ENCODE data around the gene NCOA6. TPM values are rescaled to one million over a fixed set of nuclear protein-coding genes. Genes with fewer than 3 reads are reported as not detected.

Gene NCOA6
- total and polyA plus RNA-seq, 2 donors (not counting 1 experiment from before 2014, with no cell fraction given), result 8.1 to 12.0 TPM

DNA sequence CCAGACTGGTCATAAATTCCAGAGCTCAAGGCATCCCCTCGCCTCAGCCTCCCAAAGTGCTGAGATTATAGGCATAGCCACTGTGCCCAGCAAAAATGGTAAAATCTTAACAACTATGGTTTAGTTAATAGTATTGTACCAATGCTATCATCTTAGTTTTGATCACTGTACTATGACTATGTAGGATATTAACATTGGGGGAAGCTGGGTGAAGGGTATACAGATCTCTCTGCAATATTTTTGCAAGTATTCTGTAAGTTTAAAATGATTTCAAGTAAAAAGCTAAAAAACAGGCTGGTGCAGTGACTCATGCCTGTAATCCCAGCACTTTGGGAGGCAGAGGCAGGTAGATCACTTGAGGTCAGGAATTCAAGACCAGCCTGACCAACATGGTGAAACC, 156.4 kb downstream of the NCOA6 start:
- Histone ChIP-seq H3K9me3 (ENCODE audit: control insufficient read depth, insufficient read depth, low read depth, low read length) (no peaks in the 10 kb centered on the region), H4K20me1 (ENCODE audit: control insufficient read depth, extremely low read depth, insufficient read depth, low read length) (no peaks in the 10 kb centered on the region), H3K79me2 (ENCODE audit: control insufficient read depth, insufficient read depth, low read length) (no peaks in the 10 kb centered on the region), H3K9ac (ENCODE audit: insufficient read depth, low read length) (no peak overlapping the region), H3K4me1 (ENCODE audit: control insufficient read depth, extremely low read depth, insufficient read depth, low read length) (no peaks in the 10 kb centered on the region), H3K27me3 (ENCODE audit: control insufficient read depth, insufficient read depth, low read length) (no peaks in the 10 kb centered on the region), H3K4me2 (ENCODE audit: extremely low read depth, insufficient read depth, low read length) (no peak overlapping the region), H2AFZ (ENCODE audit: low read length) (no peak overlapping the region), H3K27ac (ENCODE audit: insufficient read depth, low read length) (no peak overlapping the region), H3K4me3 (replicated peaks in 1 of 4; ENCODE audit: control extremely low read depth in 1 of 4, insufficient read depth in 1 of 4, low read depth in 3 of 4, low read length in 4 of 4) (no peak overlapping the region), H3K36me3 (ENCODE audit: control insufficient read depth, insufficient read depth, low read length) (no peaks in the 10 kb centered on the region)
- TF ChIP-seq EZH2 (IDR thresholded peaks at IDR 0.05; ENCODE audit: low read length, missing control alignments), result no peak
- TF ChIP-seq, protein P1, sequence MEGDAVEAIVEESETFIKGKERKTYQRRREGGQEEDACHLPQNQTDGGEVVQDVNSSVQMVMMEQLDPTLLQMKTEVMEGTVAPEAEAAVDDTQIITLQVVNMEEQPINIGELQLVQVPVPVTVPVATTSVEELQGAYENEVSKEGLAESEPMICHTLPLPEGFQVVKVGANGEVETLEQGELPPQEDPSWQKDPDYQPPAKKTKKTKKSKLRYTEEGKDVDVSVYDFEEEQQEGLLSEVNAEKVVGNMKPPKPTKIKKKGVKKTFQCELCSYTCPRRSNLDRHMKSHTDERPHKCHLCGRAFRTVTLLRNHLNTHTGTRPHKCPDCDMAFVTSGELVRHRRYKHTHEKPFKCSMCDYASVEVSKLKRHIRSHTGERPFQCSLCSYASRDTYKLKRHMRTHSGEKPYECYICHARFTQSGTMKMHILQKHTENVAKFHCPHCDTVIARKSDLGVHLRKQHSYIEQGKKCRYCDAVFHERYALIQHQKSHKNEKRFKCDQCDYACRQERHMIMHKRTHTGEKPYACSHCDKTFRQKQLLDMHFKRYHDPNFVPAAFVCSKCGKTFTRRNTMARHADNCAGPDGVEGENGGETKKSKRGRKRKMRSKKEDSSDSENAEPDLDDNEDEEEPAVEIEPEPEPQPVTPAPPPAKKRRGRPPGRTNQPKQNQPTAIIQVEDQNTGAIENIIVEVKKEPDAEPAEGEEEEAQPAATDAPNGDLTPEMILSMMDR (conservative IDR thresholded peaks at IDR 0.05 in 1 of 2, IDR thresholded peaks at IDR 0.05 in 1 of 2; ENCODE audit: low read depth in 1 of 2, low read length in 2 of 2), result no peak
- no peak for DNase-seq (ENCODE audit: low read depth in 2 of 2)

Other genes with a start within 250 kb of the NCOA6 start
- gene PIGU, start 148.6 kb downstream of the NCOA6 start, total RNA-seq, result 4.9 and 6.4 TPM in 2 replicates
- gene PIGU, start 148.6 kb downstream of the NCOA6 start, polyA plus RNA-seq, result 42.6 and 47.5 TPM in 2 replicates
- gene TP53INP2, start 121.3 kb downstream of the NCOA6 start, total RNA-seq, result 2.3 and 6.4 TPM in 2 replicates
- gene TP53INP2, start 121.3 kb downstream of the NCOA6 start, polyA plus RNA-seq, result 9.8 and 10.0 TPM in 2 replicates
- 9.5 and 15.2 TPM in 2 replicates for gene GGT7, start 47.2 kb upstream of the NCOA6 start, total RNA-seq
- 8.2 and 10.3 TPM in 2 replicates for gene GGT7, start 47.2 kb upstream of the NCOA6 start, polyA plus RNA-seq
- 50.1 and 129 TPM in 2 replicates for gene ACSS2, start 51.0 kb upstream of the NCOA6 start, total RNA-seq
- 52.1 and 59.4 TPM in 2 replicates for gene ACSS2, start 51.0 kb upstream of the NCOA6 start, polyA plus RNA-seq
- 39.0 and 71.3 TPM in 2 replicates for gene GSS, start 130.2 kb upstream of the NCOA6 start, total RNA-seq
- 55.3 and 68.8 TPM in 2 replicates for gene GSS, start 130.2 kb upstream of the NCOA6 start, polyA plus RNA-seq
- 0.26 and 0.33 TPM in 2 replicates for gene MYH7B, start 130.2 kb upstream of the NCOA6 start, total RNA-seq
- gene MYH7B, start 130.2 kb upstream of the NCOA6 start, polyA plus RNA-seq, result 0.01 and 0.03 TPM in 2 replicates